Dedifferentiated amniotic fluid mesenchymal stem cell (primary cell): ENCODE measurements around the gene H2AZ1.
"Not testable (repeated sequence)": the region's sequence is repeated elsewhere in the genome, so short reads cannot be mapped to it uniquely, and the experiment has no call there.

ENCODE experiments used
- DNase-seq: peaks from one replicate; pipeline ENCODE4 v3.0.0-alpha.2; 2016; ENCODE audit errors: extremely low spot score

The H2AZ1 gene

DNA sequence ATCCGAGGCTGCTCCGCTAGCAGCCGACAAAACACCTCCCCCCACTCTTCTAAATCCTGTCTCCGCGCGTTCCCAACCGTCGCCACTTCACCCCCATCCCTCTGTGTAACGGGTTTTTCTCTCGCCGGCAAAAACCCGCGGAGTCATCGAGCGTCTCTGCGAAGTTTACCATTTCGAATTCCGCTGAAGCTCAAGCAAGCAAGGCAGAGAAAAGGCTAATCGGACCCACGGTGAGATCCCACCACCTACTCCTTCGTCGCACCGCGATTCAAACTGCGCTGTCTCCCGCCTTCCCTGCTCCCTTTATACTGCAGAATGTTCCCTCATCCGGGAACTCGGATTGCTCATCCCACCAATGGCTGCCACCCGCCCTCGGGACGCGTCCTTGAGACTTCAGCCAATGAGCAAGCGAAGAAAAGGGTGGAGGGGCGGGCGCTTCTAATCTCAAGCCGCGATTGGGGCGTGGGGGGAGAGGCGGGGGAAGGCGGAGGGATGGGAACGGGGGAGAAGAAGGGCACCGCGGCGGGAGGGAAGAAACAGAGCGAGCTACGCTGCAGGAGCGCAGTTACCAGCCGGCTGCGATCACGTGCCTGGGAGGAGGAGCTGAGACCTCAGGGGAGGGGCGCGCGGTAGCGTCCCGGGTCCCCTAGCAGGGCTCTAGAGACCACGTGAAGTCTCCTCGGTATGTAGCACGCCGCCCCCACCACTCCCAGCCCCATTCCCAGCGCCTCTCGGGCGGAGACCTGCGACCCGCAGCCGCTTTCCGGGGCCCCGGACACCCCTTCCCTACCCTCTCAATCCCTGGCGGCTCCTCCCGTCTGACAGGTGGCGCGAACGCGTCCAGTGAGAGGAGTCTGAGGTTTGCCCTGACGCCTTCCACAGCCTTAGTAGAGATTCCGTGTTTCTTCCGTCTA, at the start of gene H2AZ1:
Gene H2AZ1, minus strand, starts transcription at position 277 of the 914 bp plus-strand sequence. Its CDS starts 105 bp downstream, at position 172.
- peak; percentile 99 for DNase-seq

DNA sequence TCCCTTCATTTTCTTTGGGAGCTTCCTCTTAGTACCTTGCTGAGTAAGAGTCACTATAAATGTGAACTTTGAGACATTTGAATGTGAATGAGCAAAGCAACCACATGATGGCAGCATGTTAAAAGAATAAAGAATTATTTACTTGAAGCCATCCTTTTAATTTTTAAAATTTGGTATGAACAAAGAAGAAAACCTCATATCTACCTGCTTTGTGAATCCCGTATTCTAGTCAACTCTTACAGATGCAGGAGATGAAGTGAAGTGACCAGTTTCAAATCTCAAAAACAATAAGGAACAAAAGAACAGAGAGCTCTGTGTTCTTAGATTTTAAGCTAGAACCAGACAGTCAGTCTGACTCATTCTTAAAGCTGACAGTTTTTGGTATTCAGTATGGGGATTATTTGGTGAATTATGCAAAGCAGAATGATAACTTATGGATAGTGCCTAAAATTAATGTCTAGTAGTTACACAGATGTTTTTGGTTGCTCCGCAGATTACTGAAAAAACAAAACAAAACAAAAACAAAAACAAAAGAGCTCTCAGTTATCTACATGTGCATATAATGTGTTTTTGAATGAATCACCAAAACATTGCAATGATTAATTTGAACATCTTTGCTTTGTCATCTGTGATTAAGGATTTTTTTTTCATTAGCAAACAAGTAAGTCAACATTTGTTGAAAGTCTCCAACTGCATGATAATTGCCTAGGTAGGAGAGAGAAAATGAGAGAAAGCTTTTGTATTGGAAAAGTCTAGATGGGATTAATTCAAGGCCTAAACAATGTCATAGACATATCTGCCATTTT, 48.2 kb upstream of the H2AZ1 start:
- peak; percentile 58 for DNase-seq

DNA sequence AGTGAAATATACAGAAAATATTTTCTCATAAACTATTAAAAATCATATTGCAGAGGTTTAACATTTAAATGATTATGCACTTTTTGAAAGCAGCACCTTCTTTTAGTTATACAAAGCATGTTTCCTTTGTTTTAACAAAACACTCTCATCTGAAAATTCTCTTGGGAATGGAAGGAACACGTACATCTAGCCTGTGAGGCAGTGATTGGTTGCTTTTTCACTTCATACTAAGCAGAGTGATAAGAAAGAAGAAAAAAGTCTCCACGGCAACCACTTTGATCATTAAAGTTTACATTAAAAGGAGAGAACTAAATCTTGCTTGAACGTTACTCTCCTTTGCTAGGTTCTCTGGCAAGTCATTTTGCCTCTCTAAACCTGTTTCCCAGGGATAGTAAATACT, 41.7 kb upstream of the H2AZ1 start:
- DNase-seq = no peak

DNA sequence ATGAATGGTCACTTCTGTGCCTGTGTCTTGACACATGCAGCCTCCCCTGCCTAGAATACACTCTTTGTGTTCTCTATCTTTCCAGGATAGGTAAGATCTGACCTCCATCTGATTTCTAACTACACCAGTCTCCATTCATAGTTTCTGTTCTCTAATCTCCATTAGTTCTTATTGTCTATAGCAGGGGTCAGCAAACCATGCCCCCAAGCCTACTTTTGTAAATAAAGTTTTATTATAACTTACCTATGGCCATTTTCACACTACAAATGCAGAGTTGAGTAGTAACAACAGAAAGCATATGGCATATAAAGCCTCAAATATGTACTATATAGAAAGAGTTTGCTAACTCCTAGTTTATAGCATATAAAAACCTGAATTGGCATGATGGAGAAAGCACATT, 37.6 kb upstream of the H2AZ1 start:
- DNase-seq = no peak

DNA sequence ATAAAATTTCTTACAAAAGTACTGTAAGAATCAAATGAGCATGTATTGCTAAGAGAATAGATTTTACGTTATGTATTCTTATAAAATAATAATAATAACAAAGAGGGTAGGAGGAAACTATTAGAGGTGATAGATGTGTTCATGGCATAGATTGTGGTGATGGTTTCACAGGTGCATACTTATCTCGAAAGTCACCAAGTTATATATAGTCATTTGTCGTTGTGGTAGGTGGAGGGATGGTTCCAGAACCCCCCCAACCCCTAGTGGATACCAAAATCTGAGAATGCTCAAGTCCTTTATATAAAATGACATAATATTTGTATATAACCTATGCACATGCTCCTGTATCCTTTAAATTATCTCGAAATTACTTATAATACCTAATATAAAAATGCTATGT, 36.7 kb upstream of the H2AZ1 start:
- no peak for DNase-seq

DNA sequence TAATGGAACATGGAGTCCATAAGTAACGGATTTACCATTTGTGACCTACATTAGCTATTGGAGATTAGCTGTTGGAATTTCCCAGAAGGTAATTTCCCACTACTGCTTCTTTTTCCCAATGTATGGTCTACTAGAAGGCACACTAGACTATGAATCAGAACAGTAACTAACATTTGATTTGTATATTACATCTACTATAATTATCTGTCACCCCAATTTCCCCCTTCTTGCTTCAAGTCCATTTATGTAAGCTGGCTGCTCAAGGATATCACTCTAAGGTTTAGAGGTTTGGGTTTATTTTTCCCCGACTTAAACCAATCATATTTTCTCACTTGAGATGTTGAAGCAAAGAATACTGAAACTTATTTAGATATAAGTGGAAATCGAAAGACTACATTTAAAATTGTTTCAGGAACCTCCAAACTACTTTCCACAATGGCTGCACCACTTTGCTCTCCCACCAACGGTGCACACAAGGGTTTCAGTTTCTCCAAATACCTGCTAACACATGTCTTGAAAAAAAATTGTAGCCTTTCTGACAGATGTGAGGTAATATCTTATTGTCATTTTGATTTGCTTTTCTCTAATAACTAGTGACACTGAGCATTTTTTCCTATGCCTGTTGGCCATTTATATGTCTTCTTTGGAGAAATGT, 33.3 kb upstream of the H2AZ1 start:
- no peak for DNase-seq

DNA sequence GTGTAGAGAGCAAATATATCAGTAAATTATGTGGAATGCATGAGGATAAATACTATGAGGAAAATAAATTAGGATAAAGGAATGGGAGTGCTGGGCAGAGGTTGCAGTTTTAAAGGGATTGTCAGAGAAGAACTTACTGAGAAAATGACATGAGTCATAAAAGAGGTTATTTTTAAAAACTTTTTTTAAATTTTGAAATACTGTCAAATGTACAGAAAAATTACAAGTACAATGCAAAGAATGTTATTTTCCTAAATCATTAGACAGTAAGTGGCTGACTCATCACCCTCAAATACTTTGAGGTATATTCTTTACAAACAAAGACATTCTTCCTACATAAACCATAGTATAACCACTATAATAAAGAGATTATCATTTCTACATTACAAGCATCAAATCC, 29.8 kb upstream of the H2AZ1 start:
- no peak for DNase-seq

DNA sequence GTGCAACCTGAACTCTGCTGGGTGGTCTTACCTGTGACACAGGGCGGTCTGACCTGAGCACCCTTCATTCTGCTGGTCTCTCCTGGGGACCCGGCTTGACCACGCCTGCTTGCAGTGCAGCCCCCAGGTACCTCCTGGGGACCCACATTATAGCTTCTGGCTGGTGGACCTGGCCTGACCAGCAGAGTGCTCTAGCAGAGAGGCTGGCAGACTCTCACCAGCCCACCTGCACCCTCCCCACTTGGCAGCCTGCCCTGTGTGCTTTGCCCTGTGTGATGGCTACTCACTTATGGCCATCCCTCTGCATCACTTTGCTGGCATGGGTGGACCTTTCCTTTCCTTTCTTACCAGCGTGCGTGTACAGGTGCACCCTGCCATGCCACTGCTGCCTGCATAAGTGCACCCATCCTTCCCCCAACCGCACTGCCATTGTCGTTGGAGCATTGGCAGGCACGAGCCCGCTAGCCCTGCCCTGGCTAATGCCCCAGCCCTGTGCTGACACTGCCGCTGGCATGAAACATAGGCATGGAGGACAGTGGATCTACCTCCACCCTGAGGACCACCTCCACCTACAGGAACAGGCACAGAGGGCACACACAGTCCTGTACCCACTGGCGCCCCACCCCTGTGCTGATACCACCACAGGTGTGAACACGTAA, 21.5 kb upstream of the H2AZ1 start:
- no peak for DNase-seq

DNA sequence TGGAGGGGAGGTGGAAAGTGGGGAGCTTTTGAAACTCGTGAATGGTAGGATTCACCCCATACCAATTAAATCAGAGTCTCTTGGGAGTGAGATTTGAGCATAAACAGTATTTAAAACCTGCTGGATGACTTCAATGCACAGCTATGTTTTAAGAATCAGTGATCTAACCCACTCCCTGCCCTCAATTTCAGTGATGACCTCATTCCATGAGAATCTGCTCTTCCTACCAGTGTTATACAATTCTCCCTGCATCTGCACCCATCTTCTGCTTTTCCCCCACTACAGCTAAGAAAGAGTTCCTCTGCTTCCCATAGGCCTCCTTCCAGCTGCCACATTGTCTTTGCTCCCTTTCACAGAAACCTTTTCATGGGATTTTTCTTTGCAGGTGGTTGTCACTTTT, 18.3 kb upstream of the H2AZ1 start:
- DNase-seq = peak; percentile 69

DNA sequence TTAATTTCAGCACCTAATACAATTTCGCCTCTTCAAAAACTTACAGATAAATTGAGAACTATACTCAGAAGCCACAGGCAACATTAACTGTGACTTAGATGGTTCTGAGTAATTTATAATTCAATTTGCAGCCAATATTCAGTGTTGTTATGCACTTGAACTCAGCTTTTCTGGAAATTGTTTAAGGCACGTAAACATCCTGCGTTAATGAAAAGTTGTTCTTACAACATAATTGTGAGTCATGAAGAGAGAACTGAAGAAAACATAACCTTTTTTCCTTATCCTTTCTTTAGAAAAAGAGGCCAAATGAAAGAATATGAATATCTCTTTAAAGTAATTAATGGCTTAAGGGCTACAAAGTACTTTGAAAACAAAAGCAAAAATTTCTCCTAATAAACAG, 16.6 kb upstream of the H2AZ1 start:
- no peak for DNase-seq

DNA sequence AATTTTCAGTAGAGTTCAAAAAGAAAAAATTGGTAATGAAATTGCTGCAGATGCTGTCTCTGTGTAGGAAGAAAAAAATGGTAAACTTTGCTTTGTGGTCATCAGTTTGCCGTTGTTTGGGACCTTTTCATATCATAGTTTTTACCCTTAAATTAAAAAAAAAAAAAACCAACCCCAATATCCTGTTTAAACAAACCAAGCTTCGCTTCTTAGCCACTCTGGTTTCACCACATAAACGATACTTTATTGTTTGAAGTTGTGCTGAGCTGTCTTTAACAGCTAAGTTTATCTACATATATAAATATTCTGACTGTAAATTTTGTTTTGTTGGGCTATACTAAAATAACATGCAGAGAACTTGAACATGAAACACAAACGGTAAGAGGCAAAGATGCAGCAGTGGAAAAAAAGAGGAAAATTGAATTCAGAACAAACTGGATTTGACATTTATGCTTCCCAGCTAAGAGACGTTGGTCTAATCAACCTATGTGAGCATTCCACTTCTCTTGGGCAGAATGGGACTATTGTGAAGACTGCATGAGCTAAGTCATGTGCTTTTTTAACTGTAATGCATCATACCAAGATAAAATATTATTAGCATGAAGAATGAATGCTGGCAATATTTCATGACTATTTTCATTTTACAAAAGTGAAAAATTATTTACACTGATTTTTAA, 15.7 kb upstream of the H2AZ1 start:
- DNase-seq = no peak

DNA sequence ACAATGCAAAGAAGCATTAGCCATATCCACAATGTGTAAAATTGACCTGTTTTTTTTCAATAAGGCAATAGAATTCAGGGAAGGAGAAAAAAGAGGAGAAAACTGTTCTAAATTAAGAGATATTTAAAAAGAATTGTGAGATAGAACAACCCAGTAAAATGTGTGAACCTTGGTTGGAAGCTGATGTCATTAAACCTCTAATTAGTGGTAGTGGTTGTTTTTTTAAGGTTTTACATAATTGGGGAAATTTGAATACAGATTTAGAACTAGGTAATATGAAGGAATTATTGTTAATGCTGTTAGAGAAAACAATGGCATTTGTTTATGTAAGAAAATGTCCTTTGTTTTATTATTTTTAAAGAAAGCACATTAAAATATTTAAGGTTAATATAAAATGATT, 15.1 kb upstream of the H2AZ1 start:
- DNase-seq = no peak

DNA sequence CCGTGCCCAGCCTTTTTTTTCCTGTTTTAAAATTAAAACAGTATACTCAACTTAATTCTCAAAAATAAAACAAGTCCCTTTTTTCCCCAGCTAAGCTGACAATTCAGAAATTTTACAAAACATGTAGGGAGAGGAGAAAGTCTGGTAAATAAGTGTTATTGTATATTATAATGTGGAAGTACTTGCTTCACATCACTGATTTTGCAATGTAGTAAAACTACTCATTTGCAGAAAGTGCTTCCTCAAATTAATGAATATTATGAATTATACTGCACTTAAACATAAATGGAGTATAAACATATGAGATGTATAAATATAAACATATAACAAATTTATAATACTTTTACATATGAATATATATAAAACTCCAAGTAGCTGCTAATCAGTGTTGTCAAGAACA, 11.6 kb upstream of the H2AZ1 start:
- no peak for DNase-seq

DNA sequence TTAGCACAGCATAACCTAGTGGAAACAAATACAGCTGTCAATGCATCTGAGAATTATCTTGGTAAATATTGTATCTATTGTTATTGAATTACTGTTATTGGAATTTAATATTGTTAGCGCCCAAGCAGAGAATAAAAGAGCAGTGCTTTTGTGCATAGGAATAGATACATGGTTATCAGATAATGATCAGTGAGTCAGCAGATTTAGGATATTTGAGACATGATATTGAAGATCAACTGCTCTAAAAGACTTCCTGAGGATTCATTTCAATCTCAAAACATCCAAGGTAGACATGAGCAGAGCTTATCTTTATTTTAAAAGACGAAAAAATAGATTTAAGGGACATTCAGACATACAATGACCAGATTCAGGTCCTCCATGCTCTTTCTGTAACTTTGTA, 10.6 kb upstream of the H2AZ1 start:
- no peak for DNase-seq

DNA sequence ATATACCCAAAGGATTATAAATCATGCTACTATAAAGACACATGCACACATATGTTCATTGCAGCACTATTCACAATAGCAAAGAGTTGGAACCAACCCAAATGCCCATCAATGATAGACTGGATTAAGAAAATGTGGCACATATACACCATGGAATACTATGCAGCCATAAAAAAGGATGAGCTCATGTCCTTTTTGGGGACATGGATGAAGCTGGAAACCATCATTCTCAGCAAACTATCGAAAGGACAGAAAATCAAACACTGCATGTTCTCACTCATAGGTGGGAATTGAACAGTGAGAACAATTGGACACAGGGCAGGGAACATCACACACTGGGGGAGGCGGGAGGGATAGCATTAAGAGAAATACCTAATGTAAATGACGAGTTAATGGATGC, 8.1 kb upstream of the H2AZ1 start:
- DNase-seq = not testable (repeated sequence)

DNA sequence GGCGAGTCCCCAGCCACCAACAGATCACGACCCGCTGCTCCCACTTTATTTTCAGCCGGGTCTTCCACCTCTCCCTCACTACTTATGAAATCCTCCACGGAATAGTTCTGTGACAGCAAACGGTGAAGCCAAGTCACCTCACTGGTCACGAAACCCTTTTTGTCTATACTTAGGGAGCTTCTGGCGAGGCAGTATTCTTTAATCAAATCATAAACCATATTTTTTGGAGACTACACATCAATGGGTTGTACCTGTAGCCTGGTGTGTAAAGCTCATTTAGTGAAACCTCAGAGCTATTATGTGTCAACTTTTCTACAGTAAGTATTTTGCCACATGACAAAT, 809 bp upstream of the H2AZ1 start:
- no peak for DNase-seq

DNA sequence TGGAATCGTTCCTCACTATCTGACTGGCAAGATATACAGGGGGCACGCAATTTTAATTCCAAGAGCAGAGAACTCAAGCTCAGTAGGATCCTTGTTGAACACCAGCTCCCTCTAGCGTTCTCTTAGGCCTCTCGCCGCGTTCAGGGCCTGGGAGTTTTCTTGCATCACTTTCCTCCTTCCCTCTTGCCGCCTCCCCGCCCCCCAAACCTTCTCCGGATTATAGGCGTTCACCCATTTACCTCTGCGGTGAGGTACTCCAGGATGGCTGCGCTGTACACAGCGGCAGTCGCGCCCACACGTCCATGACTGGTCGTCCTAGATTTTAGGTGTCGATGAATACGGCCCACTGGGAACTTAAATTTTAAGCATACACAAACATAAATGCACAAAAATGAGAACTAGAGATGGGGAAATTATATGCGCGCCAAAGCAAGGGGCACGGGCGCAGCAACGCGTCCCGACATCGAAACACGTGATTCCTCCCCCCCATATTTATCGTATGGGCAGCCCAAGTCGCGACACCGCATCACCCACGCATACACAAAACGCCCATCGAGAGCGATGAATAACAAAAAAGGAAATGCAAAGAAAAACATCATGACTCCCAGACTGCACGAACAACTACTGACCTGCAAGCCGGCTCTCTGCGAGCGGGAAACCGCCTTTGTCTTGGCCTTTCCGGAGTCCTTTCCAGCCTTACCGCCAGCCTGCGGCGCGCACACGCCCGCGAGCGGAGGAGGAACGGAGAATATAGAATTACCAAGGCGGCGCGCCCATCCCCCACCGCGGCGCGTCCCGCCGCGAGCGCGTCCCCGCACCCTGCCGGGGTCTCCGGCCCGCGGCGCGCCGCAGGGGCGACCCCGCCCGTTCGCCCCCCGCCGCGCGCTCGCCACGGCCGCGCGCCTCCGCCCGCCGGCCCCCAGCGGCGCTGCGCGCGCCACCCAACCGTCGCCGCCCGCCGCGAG, 759 bp downstream of the H2AZ1 start:
- peak; percentile 98 for DNase-seq

DNA sequence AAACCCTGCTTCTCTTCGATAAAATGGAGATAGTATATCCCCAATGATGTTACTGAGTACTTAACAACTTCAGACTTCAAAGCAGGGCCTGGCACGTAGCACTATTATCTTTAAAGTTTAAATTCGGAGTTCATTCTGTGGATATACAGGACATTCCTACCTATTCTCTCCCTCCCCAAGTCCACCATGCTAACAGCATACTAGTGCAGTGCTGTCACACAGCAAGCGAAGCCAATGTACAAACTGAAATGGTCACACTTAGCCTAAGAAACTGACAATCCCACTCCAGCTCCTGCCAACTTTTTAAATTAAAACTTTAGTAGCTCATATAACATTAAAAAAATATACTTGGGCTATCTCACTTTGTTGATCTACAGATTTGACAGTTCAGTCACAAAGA, 2.5 kb downstream of the H2AZ1 start:
- DNase-seq = no peak

DNA sequence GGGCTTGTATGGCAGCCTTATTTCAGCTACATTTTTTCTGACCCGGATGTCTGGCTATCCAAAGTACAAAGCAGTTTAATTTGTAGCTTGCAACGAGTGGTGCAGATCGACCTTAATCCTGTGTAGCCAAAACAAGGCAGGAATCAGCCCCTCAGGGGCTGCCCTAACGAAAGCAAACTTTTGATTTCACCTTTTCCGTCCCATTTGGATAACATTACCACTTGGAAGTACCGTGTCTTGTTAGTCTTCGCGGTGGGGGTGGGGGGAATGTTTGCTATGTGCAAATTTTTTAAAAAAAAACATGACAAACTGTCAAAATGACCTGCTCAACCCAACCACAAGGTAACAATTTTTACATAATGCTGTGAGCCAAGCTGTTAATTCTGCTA, 2.9 kb downstream of the H2AZ1 start:
- peak; percentile 23 for DNase-seq
